Left forelimb (tissue), 1 donor: ENCODE measurements around the gene MLPH.
A peak's percentile ranks its signal among the peaks of the same experiment; 100 is the strongest.
"Not testable (repeated sequence)": the region's sequence is repeated elsewhere in the genome, so short reads cannot be mapped to it uniquely, and the experiment has no call there.

ENCODE experiments used
- DNase-seq: peaks from one replicate; pipeline ENCODE4 v3.0.0-alpha.2; 2018; ENCODE audit warnings: low spot score

The MLPH gene

GRCh38 chr2:237458519-237458918 lies 28.5 kb upstream of the MLPH start:
- DNase-seq, result no peak

DNA sequence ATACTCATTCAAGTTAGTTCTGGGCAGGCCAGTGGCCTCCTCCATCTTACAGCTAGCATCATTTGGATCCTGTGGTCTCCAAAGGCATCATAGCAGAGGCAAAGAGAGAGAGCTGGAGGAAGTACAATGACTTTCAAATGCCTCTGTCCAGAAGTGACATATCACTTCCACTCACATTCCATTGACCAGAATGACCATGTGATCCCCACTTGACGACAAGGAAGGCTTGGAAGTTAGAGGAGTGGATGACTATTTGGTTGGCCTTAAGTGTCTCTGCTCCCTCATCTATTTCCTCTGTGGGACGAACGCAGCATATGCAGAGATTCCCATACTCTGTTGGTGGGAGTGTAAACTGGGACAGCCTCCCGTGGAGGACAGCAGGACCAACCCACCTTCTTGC lies 27.8 kb upstream of the MLPH start:
- DNase-seq, result no peak

DNA sequence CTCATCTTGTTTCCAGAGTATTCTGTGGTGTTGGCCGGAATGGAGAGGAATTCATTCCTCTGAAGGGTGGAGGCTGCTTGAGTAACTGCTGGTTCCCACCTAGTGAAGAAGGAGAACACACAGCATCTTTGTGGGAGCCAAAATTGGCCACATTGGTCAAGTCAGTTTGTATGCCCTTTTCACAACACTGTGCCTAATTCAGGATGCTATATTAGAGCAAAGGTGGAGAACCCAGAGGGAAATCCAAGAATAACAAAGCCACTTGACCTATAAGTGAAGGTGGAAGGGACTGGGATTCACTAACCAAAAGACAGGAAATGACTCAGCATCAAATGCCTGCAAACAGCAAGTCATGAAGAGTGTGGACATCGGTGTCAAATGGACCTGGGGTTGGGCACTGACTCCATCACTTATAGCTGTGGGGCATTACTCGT lies 27.3 kb upstream of the MLPH start:
- no peak for DNase-seq

- DNase-seq, result no peak
These were observed 22.2 kb upstream of the MLPH start for GRCh38 chr2:237464757-237465391.

GRCh38 chr2:237465515-237466148 lies 21.4 kb upstream of the MLPH start:
- no peak for DNase-seq

GRCh38 chr2:237466211-237466610 lies 20.8 kb upstream of the MLPH start:
- no peak for DNase-seq

DNA sequence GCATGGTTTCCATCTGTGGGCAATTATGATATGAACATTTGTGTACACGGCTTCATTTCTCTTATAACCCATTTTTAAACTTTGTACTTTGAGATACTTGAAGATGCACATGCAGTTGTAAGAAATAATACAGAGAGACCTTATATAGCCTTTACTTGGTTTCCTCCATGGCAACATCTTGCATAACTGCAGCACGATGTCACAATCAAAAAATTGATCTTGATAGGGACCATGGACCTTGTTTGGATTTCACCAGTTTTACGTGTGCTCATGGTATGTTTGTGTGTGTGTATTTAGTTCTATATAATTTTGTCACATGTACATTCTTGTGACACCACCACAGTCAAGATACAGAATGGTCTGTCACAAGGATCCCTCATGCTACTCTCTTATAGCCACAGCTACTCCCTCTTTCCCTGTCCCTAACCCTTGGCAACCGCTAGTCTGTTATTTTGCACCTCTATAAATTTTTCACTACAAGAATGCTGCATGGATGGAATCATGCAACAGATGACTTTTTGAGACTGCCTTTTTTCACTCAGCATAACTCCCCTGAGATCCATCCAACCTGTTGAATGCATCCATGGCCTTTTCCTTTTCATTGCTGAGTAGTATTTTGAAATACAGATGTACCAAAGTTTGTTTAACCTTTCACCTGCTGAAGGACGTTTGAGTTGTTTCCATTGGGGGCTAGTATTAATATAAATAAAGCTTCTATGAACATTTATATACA lies 19.4 kb upstream of the MLPH start:
- DNase-seq, result no peak

DNA sequence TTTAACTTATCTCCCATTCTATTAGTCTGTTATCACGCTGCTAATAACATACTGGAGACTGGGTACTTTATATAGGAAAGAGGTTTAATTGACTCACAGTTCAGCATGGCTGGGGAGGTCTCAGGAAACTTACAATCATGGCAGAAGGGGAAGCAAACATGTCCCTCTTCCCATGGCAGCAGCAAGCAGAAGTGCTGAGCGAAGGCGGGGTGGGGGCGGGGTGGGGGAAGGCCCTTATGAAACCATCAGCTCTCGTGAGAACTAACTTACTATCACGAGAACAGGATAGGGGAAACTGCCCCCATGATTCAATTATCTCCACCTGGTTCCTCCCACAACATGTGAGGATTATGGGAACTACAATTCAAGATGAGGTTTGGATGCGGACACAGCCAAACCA lies 17.6 kb upstream of the MLPH start:
- DNase-seq, result not testable (repeated sequence)

- DNase-seq, result no peak
These were observed 17.2 kb upstream of the MLPH start for GRCh38 chr2:237469849-237470248.

GRCh38 chr2:237470914-237471313 lies 16.1 kb upstream of the MLPH start:
- DNase-seq, result peak; percentile 60

- DNase-seq, result peak; percentile 52
These were observed 15.4 kb upstream of the MLPH start for GRCh38 chr2:237471438-237472186.

DNA sequence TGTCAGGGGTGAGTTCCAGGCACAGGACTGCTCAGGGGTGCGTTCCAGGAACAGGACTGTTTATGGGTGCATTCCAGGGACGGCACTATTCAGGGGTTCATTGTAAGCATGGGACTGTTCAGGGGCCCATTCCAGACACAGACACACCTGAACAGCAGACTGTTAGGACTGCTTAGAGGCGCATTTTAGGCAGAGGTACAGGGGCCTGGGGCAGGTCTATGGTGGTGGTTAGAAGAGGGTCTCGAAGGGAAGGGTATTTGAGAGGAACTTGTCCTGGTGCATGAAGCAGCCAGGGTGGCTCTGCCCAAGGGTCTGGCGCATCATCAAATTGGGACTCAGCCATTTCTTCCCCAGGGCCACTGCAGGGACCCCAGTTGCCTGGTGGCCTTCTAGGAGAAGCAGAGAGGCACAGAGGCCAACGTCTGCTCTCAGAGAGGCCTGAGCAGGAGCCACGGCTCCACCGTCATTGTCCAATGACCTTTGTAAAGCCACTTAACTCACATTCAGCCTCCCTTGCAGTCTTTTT lies 14.8 kb upstream of the MLPH start:
- DNase-seq, result peak; percentile 37

- peak; percentile 58 for DNase-seq
These were observed 13.9 kb upstream of the MLPH start for GRCh38 chr2:237472909-237473877.

DNA sequence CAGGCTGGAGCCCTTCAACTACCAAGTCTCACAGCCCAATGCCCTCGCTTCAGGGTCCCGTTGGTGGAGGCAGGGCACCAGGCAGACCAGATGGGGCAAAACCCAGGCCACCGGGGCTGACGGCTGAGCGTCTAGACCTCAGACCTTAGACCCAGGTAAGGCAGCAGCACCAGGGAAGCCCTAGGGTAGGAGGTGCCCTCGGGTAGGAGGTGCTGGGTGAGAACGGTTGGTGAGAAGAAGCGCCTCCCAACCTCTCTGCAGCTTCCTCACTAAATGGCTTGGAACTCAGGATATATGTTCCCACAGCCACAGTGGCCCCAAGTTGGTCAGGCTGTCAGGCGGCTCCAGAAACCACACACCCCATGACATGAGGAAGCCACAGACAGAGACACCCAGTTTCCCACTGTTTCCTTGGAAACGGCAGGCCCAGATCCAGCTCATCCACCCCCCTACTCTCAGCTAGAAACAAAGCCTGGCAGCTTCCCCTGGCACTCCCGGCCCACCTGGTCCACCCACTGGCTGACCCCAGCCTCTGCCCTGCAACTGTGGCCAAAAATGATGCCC lies 13.1 kb upstream of the MLPH start:
- peak; percentile 65 for DNase-seq

DNA sequence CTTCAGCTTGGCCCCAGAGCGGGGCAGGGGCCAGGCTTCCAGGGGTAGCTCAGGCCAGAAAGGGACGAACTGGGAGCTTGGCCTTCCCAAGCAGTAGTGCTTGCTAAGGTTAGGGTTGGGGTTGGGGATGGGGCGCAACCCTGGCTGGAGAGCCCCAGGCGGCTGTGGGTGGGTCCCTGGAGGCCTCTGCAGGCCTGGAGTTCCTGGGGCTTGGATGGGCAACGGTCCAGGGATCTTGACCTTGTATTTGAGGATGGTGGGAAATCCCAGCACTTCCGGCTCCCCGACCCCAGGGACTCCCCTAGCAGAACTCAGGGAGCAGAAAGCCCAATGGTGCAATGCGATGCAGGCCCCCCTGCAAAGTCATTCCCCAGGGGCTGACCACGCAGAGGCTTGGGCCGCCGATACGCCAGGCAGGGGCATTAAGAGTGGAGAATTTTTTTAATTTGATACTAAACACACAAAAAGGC lies 12.6 kb upstream of the MLPH start:
- DNase-seq, result peak; percentile 80

GRCh38 chr2:237474931-237475703 lies 11.9 kb upstream of the MLPH start:
- DNase-seq, result peak; percentile 91

GRCh38 chr2:237475704-237476141 lies 11.3 kb upstream of the MLPH start:
- DNase-seq, result no peak

GRCh38 chr2:237478095-237478494 lies 9.0 kb upstream of the MLPH start:
- no peak for DNase-seq

GRCh38 chr2:237478979-237479378 lies 8.1 kb upstream of the MLPH start:
- DNase-seq, result peak; percentile 14

GRCh38 chr2:237479747-237480146 lies 7.3 kb upstream of the MLPH start:
- peak; percentile 25 for DNase-seq
